Activated T-helper 2 cell treated with anti-CD3 and anti-CD28 coated beads, Interferon-gamma antibody, Interleukin-2, Interleukin-4, amounts not matched to agents 10 μg/mL and 5 μg/mL and 100 μg/mL, durations not matched to agents 14 hours and 24 hours and 36 hours (primary cell): ENCODE data around the gene PAIP2B. TPM values are rescaled to one million over a fixed set of nuclear protein-coding genes. Genes with fewer than 3 reads are reported as not detected.
"Not testable (repeated sequence)": the region's sequence is repeated elsewhere in the genome, so short reads cannot be mapped to it uniquely, and the experiment has no call there.

ENCODE experiments used
- DNase-seq: peaks from one replicate; pipeline ENCODE4 v3.0.0; 2021; ENCODE audit warnings: low spot score
- H3K27ac Mint-ChIP-seq: one replicate; pipeline ENCODE4 v1.8.0; 2021; ENCODE audit warnings: mixed read lengths
- H3K27me3 Mint-ChIP-seq: one replicate; pipeline ENCODE4 v1.8.0; 2021; ENCODE audit warnings: low read depth, mixed read lengths
- H3K36me3 Mint-ChIP-seq: one replicate; pipeline ENCODE4 v1.8.0; 2021; ENCODE audit warnings: low read depth, mixed read lengths
- H3K4me1 Mint-ChIP-seq: one replicate; pipeline ENCODE4 v1.8.0; 2021; ENCODE audit warnings: low read depth, mixed read lengths
- H3K4me3 Mint-ChIP-seq: one replicate; pipeline ENCODE4 v1.8.0; 2021; ENCODE audit warnings: low read depth, mild to moderate bottlenecking, moderate library complexity, mixed read lengths
- H3K9me3 Mint-ChIP-seq: one replicate; pipeline ENCODE4 v1.8.0; 2021; ENCODE audit warnings: mixed read lengths
- intact Hi-C: fragments of 100-400 bp; cut with micrococcal nuclease; formaldehyde crosslinking; loops from one replicate; pipeline ENCODE4 v1.15.1; 2023
- total RNA-seq: library from RNA; stranded (reverse); gene quantifications from 2 replicates; pipeline ENCODE4 v1.2.3, GENCODE V29; 2022

PAIP2B gene
- total RNA-seq, 1 donor from 2014 or later: 0.84 TPM

GRCh38 chr2:71208756-71209155 is 18.1 kb downstream of the PAIP2B start:
- H3K4me3 Mint-ChIP-seq: no peak overlapping the region
- intact Hi-C loops: no loop called here
- DNase-seq: no peak
- no peak overlapping the region for H3K27ac Mint-ChIP-seq
- H3K36me3 Mint-ChIP-seq: no peaks in the 10 kb centered on the region
- peaks cover 17% of the 10 kb centered on the region for H3K27me3 Mint-ChIP-seq
- no peaks in the 10 kb centered on the region for H3K9me3 Mint-ChIP-seq
- H3K4me1 Mint-ChIP-seq: no peaks in the 10 kb centered on the region

DNA sequence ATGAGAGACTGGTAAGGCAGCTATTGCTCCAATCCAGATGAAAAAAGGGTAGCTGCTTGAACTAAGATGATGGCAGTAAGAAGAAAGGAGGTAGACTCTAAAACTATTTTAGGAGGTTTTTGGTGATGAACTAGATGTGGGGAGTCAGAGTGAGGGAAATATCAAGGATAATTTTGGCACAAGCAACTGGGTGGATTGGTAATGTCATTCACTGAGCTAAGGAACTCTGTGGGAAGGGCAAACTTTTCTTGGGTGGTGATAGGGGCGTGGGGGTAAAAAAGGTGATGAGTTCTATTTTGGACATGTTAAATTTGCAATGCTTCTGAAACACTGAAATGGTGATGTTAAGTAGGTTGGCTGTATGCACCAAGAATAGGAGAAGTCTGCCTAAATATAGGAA is 19.3 kb downstream of the PAIP2B start:
- no peak overlapping the region for H3K4me3 Mint-ChIP-seq
- H3K27me3 Mint-ChIP-seq: peaks cover 14% of the 10 kb centered on the region
- H3K9me3 Mint-ChIP-seq: no peaks in the 10 kb centered on the region
- H3K36me3 Mint-ChIP-seq: no peaks in the 10 kb centered on the region
- no peak overlapping the region for H3K27ac Mint-ChIP-seq
- no peak for DNase-seq
- no peaks in the 10 kb centered on the region for H3K4me1 Mint-ChIP-seq
- intact Hi-C loops: no loop called here

- Mint-ChIP-seq H3K4me1 (no peaks in the 10 kb centered on the region), H3K36me3 (no peaks in the 10 kb centered on the region), H3K4me3 (no peak overlapping the region), H3K9me3 (no peaks in the 10 kb centered on the region), H3K27me3 (peaks cover 14% of the 10 kb centered on the region), H3K27ac (no peak overlapping the region)
- intact Hi-C loops: no loop called here
- DNase-seq: no peak
Observed at GRCh38 chr2:71206271-71206670, 20.6 kb downstream of the PAIP2B start.

GRCh38 chr2:71191570-71191943 is 35.3 kb downstream of the PAIP2B start:
- Mint-ChIP-seq H3K4me1 (no peaks in the 10 kb centered on the region), H3K36me3 (no peaks in the 10 kb centered on the region)
- intact Hi-C loops: no loop called here

GRCh38 chr2:71190656-71191569 is 36.0 kb downstream of the PAIP2B start:
- no peak for DNase-seq
- H3K4me1 Mint-ChIP-seq: no peaks in the 10 kb centered on the region
- H3K36me3 Mint-ChIP-seq: no peaks in the 10 kb centered on the region
- intact Hi-C loops: no loop called here
- H3K27ac Mint-ChIP-seq: no peak overlapping the region
- H3K27me3 Mint-ChIP-seq: peaks cover under 1% of the 10 kb centered on the region
- peaks cover 2% of the 10 kb centered on the region for H3K9me3 Mint-ChIP-seq
- H3K4me3 Mint-ChIP-seq: no peak overlapping the region

More at GRCh38 chr2:71191570-71191943, 35.3 kb downstream of the PAIP2B start:
- no peak for DNase-seq
- no peak overlapping the region for H3K4me3 Mint-ChIP-seq
- no peak overlapping the region for H3K27ac Mint-ChIP-seq
- peaks cover 6% of the 10 kb centered on the region for H3K9me3 Mint-ChIP-seq
- H3K27me3 Mint-ChIP-seq: peaks cover 4% of the 10 kb centered on the region

DNA sequence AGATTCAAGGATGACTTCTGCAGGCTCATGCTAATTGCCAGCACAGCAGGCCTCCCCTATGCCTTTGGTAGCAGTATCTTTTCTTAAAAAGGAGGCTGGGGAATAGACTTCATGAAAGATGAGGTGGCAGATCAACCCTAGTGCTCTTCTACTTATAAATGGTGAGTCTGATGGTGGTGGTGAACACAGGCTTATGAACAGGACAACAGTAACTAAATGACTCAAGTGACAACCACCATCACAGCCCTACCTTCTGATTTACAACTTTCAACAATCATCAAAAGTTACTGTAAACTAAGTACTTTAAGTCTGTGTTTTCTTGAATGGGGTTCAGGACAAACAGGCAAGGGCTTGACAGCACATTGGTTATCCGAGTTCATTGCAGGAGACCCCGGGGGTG is 39.3 kb downstream of the PAIP2B start:
- intact Hi-C loops: no loop called here
- H3K4me1 Mint-ChIP-seq: no peaks in the 10 kb centered on the region

GRCh38 chr2:71186973-71187372 is 39.9 kb downstream of the PAIP2B start:
- intact Hi-C loops: no loop called here
- Mint-ChIP-seq H3K27me3 (no peaks in the 10 kb centered on the region), H3K36me3 (no peaks in the 10 kb centered on the region), H3K9me3 (no peaks in the 10 kb centered on the region), H3K4me3 (no peak overlapping the region), H3K27ac (no peak overlapping the region), H3K4me1 (no peaks in the 10 kb centered on the region)
- DNase-seq: no peak

More for the DNA sequence above, 39.3 kb downstream of the PAIP2B start:
- Mint-ChIP-seq H3K27me3 (no peaks in the 10 kb centered on the region), H3K9me3 (no peaks in the 10 kb centered on the region), H3K4me3 (no peak overlapping the region), H3K27ac (no peak overlapping the region), H3K36me3 (no peaks in the 10 kb centered on the region)
- DNase-seq: no peak

GRCh38 chr2:71183306-71184115 is 43.4 kb downstream of the PAIP2B start:
- H3K27ac Mint-ChIP-seq, H3K27me3 Mint-ChIP-seq, H3K4me1 Mint-ChIP-seq, H3K36me3 Mint-ChIP-seq, H3K4me3 Mint-ChIP-seq, intact Hi-C loops, DNase-seq, H3K9me3 Mint-ChIP-seq: not testable (repeated sequence)

- H3K9me3 Mint-ChIP-seq: no peaks in the 10 kb centered on the region
- intact Hi-C loops: no loop called here
- H3K27ac Mint-ChIP-seq: no peak overlapping the region
- H3K4me1 Mint-ChIP-seq: no peaks in the 10 kb centered on the region
- DNase-seq: no peak
- no peak overlapping the region for H3K4me3 Mint-ChIP-seq
- H3K27me3 Mint-ChIP-seq: peaks cover 6% of the 10 kb centered on the region
- H3K36me3 Mint-ChIP-seq: no peaks in the 10 kb centered on the region
Observed at GRCh38 chr2:71181316-71181715, 45.6 kb downstream of the PAIP2B start.

DNA sequence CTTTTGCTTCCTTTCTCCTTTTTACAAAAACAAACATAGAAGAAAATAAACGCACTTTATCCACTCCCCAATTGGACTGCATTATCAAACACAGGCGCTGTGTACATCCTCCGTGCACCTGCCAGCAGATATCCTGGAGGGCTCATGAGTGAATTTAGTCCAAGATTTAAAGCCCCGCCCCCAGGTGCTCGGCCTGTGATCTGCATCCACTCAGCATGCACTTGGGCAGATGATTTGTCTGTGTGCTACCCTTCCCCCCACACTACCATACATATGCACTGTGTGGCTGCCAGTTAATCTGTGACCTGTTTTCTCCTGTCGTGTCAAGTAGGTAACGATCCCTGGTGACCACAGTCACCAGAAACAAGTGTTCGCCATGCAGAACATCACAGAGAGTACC is 48.1 kb downstream of the PAIP2B start:
- H3K4me3 Mint-ChIP-seq, H3K27me3 Mint-ChIP-seq, DNase-seq, H3K27ac Mint-ChIP-seq, H3K4me1 Mint-ChIP-seq, intact Hi-C loops, H3K36me3 Mint-ChIP-seq, H3K9me3 Mint-ChIP-seq: not testable (repeated sequence)

DNA sequence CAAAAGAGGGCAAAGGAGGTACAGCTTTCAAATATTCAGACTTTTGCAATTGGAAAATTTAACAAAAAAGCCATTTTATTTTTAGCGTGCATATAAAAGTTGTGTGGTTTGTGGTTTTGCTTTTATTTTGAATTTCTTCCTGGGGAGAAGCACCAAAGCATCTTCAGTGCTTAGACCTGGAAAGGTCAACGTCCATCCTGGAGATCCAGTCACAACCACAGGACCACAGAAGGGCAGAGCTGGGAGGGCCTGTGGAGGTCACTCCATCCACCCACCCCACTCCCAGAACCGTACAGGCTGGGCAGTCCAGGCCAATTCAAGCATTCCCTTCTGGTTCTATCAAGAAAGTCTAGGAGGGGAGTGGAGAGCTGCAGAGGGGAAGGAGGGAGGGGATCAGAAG is 52.7 kb downstream of the PAIP2B start:
- no peak overlapping the region for H3K27ac Mint-ChIP-seq
- no peaks in the 10 kb centered on the region for H3K36me3 Mint-ChIP-seq
- H3K4me3 Mint-ChIP-seq: no peak overlapping the region
- intact Hi-C loops: no loop called here
- H3K27me3 Mint-ChIP-seq: peaks cover 6% of the 10 kb centered on the region
- H3K4me1 Mint-ChIP-seq: peaks cover 10% of the 10 kb centered on the region
- no peak for DNase-seq
- no peaks in the 10 kb centered on the region for H3K9me3 Mint-ChIP-seq

- Mint-ChIP-seq H3K9me3 (no peaks in the 10 kb centered on the region), H3K4me3 (no peak overlapping the region), H3K4me1 (peaks cover 10% of the 10 kb centered on the region), H3K27ac (no peak overlapping the region), H3K36me3 (no peaks in the 10 kb centered on the region), H3K27me3 (peaks cover 4% of the 10 kb centered on the region)
- DNase-seq: no peak
- intact Hi-C loops: no loop called here
Observed at GRCh38 chr2:71173096-71173495, 53.8 kb downstream of the PAIP2B start.

- Mint-ChIP-seq H3K27me3 (peaks cover 10% of the 10 kb centered on the region), H3K36me3 (no peaks in the 10 kb centered on the region), H3K27ac (no peak overlapping the region), H3K4me1 (no peaks in the 10 kb centered on the region), H3K4me3 (no peak overlapping the region), H3K9me3 (no peaks in the 10 kb centered on the region)
- no peak for DNase-seq
- intact Hi-C loops: no loop called here
Observed at GRCh38 chr2:71166812-71167211, 60.1 kb downstream of the PAIP2B start.
